Type B pancreatic cell (in vitro differentiated cells): ENCODE measurements around the gene RAD51B. TPM values are rescaled to one million over a fixed set of nuclear protein-coding genes. Genes with fewer than 3 reads are reported as not detected.

Source experiments
- DNase-seq: peaks from one replicate; pipeline ENCODE4 v3.0.0; 2021; ENCODE audit warnings: mixed read lengths; ENCODE audit not compliant: unreplicated experiment; ENCODE audit errors: extremely low spot score
- H3K27ac Mint-ChIP-seq: 2 replicates; pipeline ENCODE4 v1.8.0; 2021; ENCODE audit warnings: mild to moderate bottlenecking, mixed read lengths
- H3K27me3 Mint-ChIP-seq: 2 replicates; pipeline ENCODE4 v1.8.0; 2021; ENCODE audit warnings: mixed read lengths
- H3K36me3 Mint-ChIP-seq: 2 replicates; pipeline ENCODE4 v1.8.0; 2021; ENCODE audit warnings: mixed read lengths
- H3K4me1 Mint-ChIP-seq: one replicate; pipeline ENCODE4 v1.8.0; 2021; ENCODE audit warnings: mixed read lengths; ENCODE audit not compliant: unreplicated experiment
- H3K4me3 Mint-ChIP-seq: 2 replicates; pipeline ENCODE4 v1.8.0; 2021; ENCODE audit warnings: mild to moderate bottlenecking, mixed read lengths
- H3K9me3 Mint-ChIP-seq: 2 replicates; pipeline ENCODE4 v1.8.0; 2021; ENCODE audit warnings: mixed read lengths
- total RNA-seq: library from RNA; stranded (reverse); gene quantifications from 2 replicates; pipeline ENCODE4 v1.2.1, GENCODE V29; 2021; ENCODE audit warnings: low replicate concordance
- TF ChIP-seq, protein P1 (sequence below): fragments of 200-600 bp; sonication (generic); conservative IDR thresholded peaks from 2 replicates; pipeline ENCODE4 v1.5.0; 2021; ENCODE audit warnings: antibody characterized with exemption, mild to moderate bottlenecking

The RAD51B gene
- total RNA-seq, 1 donor from 2014 or later: 27.3 TPM

DNA sequence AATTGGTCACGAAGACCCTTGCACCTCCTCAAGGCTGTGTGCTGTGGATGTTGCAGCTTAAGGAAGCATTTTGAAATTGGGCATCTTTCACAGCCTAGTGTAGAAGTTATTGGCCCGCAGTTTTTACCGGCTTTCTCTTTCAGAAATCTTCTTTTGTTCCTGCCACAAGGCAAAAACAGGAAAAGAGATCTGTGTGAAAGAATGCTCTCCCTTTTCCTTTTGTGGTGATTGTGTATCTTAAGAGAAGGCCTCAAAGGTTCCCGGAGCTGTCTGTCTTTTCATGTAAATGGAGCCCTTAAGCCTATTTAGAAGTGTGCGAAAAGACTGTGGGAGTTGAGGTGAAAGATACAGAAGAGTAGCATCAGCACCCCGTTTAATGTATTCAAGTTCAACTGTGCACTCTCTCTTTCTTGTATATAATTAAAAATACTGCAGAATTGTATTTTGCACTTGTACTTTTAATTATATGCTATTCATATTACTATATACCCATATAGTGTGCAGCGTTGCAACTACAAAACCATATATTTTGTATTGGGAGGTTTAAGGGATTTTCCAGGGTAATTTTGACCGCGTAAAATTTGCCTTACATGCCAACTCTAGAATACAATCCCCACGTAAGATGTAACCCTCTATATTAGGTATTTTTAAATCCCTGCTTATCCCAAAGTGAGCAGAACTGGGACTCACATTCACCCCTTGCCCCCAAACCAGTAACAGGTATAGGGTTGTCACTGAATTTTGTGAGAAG lies 441.7 kb downstream of the RAD51B start:
- TF ChIP-seq, protein P1, sequence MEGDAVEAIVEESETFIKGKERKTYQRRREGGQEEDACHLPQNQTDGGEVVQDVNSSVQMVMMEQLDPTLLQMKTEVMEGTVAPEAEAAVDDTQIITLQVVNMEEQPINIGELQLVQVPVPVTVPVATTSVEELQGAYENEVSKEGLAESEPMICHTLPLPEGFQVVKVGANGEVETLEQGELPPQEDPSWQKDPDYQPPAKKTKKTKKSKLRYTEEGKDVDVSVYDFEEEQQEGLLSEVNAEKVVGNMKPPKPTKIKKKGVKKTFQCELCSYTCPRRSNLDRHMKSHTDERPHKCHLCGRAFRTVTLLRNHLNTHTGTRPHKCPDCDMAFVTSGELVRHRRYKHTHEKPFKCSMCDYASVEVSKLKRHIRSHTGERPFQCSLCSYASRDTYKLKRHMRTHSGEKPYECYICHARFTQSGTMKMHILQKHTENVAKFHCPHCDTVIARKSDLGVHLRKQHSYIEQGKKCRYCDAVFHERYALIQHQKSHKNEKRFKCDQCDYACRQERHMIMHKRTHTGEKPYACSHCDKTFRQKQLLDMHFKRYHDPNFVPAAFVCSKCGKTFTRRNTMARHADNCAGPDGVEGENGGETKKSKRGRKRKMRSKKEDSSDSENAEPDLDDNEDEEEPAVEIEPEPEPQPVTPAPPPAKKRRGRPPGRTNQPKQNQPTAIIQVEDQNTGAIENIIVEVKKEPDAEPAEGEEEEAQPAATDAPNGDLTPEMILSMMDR: no peak
- Mint-ChIP-seq H3K27me3 (no peaks in the 10 kb centered on the region), H3K4me1 (peaks cover 61% of the 10 kb centered on the region), H3K9me3 (peaks cover 5% of the 10 kb centered on the region), H3K27ac (peak overlapping the region; percentile 57), H3K4me3 (no peak overlapping the region), H3K36me3 (peaks cover 10% of the 10 kb centered on the region)
- no peak for DNase-seq

DNA sequence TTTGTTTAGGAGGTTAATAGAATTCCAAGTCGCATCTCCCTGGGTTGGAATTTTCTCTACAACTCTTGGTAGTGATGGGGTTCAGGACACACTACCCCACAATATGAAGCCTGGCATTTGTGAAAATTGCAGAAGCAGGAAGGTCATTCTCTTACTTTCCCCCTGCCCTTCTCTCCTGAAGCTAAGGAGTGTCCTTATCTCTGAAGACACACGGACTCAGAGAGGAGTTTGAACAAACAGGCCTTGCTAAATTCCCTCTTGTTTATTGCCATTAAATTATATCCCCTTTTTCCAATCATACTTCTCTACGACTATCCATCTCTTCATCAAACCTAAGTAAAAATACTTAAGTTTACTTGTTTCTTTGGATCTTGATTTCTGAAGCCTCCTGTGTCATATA lies 443.0 kb downstream of the RAD51B start:
- Mint-ChIP-seq H3K36me3 (peaks cover 10% of the 10 kb centered on the region), H3K27ac (peak overlapping the region; percentile 12), H3K9me3 (peaks cover 5% of the 10 kb centered on the region), H3K27me3 (no peaks in the 10 kb centered on the region), H3K4me3 (no peak overlapping the region), H3K4me1 (peaks cover 52% of the 10 kb centered on the region)
- TF ChIP-seq, protein P1: no peak
- DNase-seq: no peak

DNA sequence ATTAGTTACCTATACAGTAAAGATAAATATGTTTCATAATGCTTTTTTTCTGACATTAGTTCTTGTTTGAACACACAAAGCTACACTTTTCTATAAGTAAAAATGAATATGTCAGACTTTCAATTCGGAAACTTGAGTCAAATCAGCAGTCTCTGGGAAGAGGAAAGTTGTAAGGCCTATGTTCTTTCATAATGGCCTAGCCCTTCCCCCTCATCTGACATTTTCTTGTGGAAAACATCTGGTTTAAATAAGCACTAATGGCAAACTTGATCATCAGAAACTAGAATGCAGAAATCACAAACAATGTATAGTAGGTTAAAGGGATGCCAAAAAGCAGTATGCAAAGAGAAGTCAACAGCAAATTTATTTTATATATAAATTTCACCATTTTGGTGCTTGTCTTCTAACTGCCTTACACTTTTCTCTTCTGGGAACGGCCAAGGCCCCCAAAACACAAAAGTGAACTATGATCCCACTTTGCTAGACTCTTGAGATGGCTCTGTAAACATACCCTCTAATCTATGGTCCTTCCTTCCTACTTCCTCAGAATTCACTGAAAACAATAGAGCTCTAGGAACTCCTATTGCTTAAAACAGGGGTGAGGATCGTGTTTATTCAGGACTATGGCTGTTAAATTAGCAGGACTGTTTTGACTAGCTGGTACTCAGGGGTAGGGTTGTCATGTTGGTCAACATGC lies 444.1 kb downstream of the RAD51B start:
- Mint-ChIP-seq H3K27me3 (no peaks in the 10 kb centered on the region), H3K27ac (no peak overlapping the region), H3K9me3 (peaks cover 1% of the 10 kb centered on the region), H3K4me1 (peaks cover 59% of the 10 kb centered on the region), H3K36me3 (peaks cover 7% of the 10 kb centered on the region), H3K4me3 (peak overlapping the region; percentile 18)
- TF ChIP-seq, protein P1: no peak
- no peak for DNase-seq

DNA sequence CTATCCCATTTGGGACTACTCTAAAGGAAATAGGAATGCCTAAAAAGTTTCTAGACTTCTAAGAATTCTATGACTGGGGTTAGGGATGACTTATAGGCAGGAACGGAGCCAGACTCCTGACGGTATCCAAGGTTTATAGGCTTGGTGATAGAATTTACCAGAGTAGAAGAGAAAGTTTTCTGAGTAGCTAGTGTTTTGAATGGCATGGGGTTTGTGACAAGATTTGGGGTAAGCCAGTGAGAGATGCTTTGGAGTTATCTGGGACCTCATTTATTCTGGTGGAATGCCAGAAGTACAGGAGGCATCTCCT lies 444.6 kb downstream of the RAD51B start:
- H3K9me3 Mint-ChIP-seq: no peaks in the 10 kb centered on the region
- peaks cover 6% of the 10 kb centered on the region for H3K36me3 Mint-ChIP-seq
- DNase-seq: no peak
- H3K4me1 Mint-ChIP-seq: peaks cover 61% of the 10 kb centered on the region
- peak overlapping the region; percentile 18 for H3K4me3 Mint-ChIP-seq
- H3K27ac Mint-ChIP-seq: no peak overlapping the region
- H3K27me3 Mint-ChIP-seq: no peaks in the 10 kb centered on the region
- TF ChIP-seq, protein P1: no peak

DNA sequence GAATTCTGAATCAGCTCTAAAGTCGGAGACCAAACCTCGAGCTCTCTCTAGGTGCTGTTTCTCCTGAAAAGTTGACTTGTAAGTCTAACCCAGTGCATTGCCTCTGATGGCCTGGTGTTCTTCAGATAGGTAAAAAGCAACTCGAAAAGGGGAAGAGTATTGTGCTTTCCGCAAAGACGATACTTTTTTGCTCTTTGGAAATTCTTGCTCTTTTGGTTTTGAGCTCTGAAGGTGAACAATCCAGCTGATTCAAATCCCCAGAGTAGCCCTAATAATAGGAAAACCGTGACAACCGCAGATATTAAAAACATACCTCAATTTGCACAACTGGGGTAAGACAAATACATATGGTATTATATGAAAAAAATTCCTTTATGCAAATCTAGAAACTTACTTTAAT lies 447.4 kb downstream of the RAD51B start:
- Mint-ChIP-seq H3K4me1 (peaks cover 57% of the 10 kb centered on the region), H3K36me3 (no peaks in the 10 kb centered on the region), H3K9me3 (no peaks in the 10 kb centered on the region), H3K4me3 (no peak overlapping the region), H3K27ac (no peak overlapping the region), H3K27me3 (no peaks in the 10 kb centered on the region)
- DNase-seq: no peak
- TF ChIP-seq, protein P1: no peak
